Neuronal stem cell (in vitro differentiated cells): ENCODE measurements around the gene LTB. TPM values are rescaled to one million over a fixed set of nuclear protein-coding genes. Genes with fewer than 3 reads are reported as not detected.
A peak's percentile ranks its signal among the peaks of the same experiment; 100 is the strongest.

Experiments
- DNase-seq: peaks from one replicate; pipeline ENCODE4 v3.0.0-alpha.2; 2013; ENCODE audit warnings: low spot score
- H2AFZ ChIP-seq: one replicate; pipeline ENCODE4 v1.6.1; 2013; ENCODE audit warnings: mild to moderate bottlenecking, low read length, inconsistent platforms
- H2AK5ac ChIP-seq: 2 replicates; pipeline ENCODE4 v1.6.1; 2013; ENCODE audit warnings: low read depth, mild to moderate bottlenecking, inconsistent platforms, low read length, moderate library complexity, mixed read lengths
- H2BK120ac ChIP-seq: 2 replicates; pipeline ENCODE4 v1.6.1; 2013; ENCODE audit warnings: low read depth, mild to moderate bottlenecking, inconsistent platforms, low read length, moderate library complexity, mixed read lengths
- H2BK12ac ChIP-seq: one replicate; pipeline ENCODE4 v1.6.1; 2013; ENCODE audit warnings: low read length, inconsistent platforms
- H2BK15ac ChIP-seq: 2 replicates; pipeline ENCODE4 v1.6.1; 2013; ENCODE audit warnings: mild to moderate bottlenecking, low read length, inconsistent platforms, mixed read lengths
- H2BK5ac ChIP-seq: one replicate; pipeline ENCODE4 v1.6.1; 2013; ENCODE audit warnings: inconsistent platforms, mild to moderate bottlenecking, low read length, moderate library complexity
- H3K14ac ChIP-seq: one replicate; pipeline ENCODE4 v1.6.1; 2013; ENCODE audit warnings: low read length, inconsistent platforms
- H3K18ac ChIP-seq: 2 replicates; pipeline ENCODE4 v1.6.1; 2013; ENCODE audit warnings: low read length, inconsistent platforms
- H3K23ac ChIP-seq: 2 replicates; pipeline ENCODE4 v1.6.1; 2013; ENCODE audit warnings: low read depth, mild to moderate bottlenecking, mixed read lengths, low read length, inconsistent platforms; ENCODE audit not compliant: poor library complexity
- H3K27ac ChIP-seq: replicated peaks from 3 replicates; pipeline ENCODE4 v1.5.1; 2013; ENCODE audit warnings: low read length, inconsistent platforms
- H3K27me3 ChIP-seq, 3 experiments: 2 replicates each; pipeline ENCODE4 v1.6.1; 2013; ENCODE audit warnings: low read length in 3 of 3, mild to moderate bottlenecking in 2 of 3, inconsistent platforms in 1 of 3, low read depth in 1 of 3, mixed read lengths in 1 of 3, moderate library complexity in 1 of 3; ENCODE audit not compliant: control insufficient read depth in 3 of 3, insufficient read depth in 3 of 3
- H3K36me3 ChIP-seq, 2 donors: replicated peaks in 1 of 2; 2 replicates each; pipeline ENCODE4 v1.6.1; 2013; ENCODE audit warnings: low read length in 2 of 2; ENCODE audit not compliant: control insufficient read depth in 2 of 2, insufficient read depth in 2 of 2
- H3K4ac ChIP-seq: 2 replicates; pipeline ENCODE4 v1.6.1; 2013; ENCODE audit warnings: inconsistent platforms, mild to moderate bottlenecking, low read length, moderate library complexity
- H3K4me1 ChIP-seq, 2 donors: 1 replicate in 1 of 2; 2 replicates in 1 of 2; pipeline ENCODE4 v1.6.1; 2013; ENCODE audit warnings: low read length in 2 of 2, low read depth in 1 of 2; ENCODE audit not compliant: control insufficient read depth in 2 of 2, insufficient read depth in 1 of 2
- H3K4me2 ChIP-seq: one replicate; pipeline ENCODE4 v1.6.1; 2013; ENCODE audit warnings: mild to moderate bottlenecking, low read length, inconsistent platforms; ENCODE audit not compliant: insufficient read depth, poor library complexity, severe bottlenecking
- H3K4me3 ChIP-seq, 2 donors: 2 replicates each; pipeline ENCODE4 v1.5.1; 2013; ENCODE audit warnings: low read length in 2 of 2, mild to moderate bottlenecking in 2 of 2, inconsistent platforms in 1 of 2, moderate library complexity in 1 of 2
- H3K79me1 ChIP-seq: one replicate; pipeline ENCODE4 v1.6.1; 2013; ENCODE audit warnings: low read depth, mild to moderate bottlenecking, inconsistent platforms, low read length, moderate library complexity
- H3K9ac ChIP-seq: one replicate; pipeline ENCODE4 v1.6.1; 2013; ENCODE audit warnings: mild to moderate bottlenecking, low read depth, low read length, inconsistent platforms; ENCODE audit not compliant: poor library complexity
- H3K9me3 ChIP-seq, 2 donors: replicated peaks in 1 of 2; 2 replicates each; pipeline versions ENCODE3 to v1.6.1; 2013; ENCODE audit warnings: low read length in 2 of 2, mild to moderate bottlenecking in 2 of 2, inconsistent platforms in 1 of 2, low read depth in 1 of 2, mixed read lengths in 1 of 2, moderate library complexity in 1 of 2; ENCODE audit not compliant: control insufficient read depth in 2 of 2, insufficient read depth in 1 of 2
- H4K8ac ChIP-seq: one replicate; pipeline ENCODE4 v1.6.1; 2013; ENCODE audit warnings: low read depth, mild to moderate bottlenecking, inconsistent platforms, low read length, moderate library complexity
- H4K91ac ChIP-seq: one replicate; pipeline ENCODE4 v1.6.1; 2013; ENCODE audit warnings: low read length, low read depth, mild to moderate bottlenecking, inconsistent platforms; ENCODE audit not compliant: poor library complexity
- WGBS, 2 donors: extraction: QIAGEN DNeasy Blood & Tissue Kit; methylation state at CpG; one replicate each; pipeline ENCODE4 v1.1.7; 2013; ENCODE audit warnings: missing lambda C conversion rate in 2 of 2, mixed read lengths in 1 of 2; ENCODE audit not compliant: insufficient read length in 2 of 2, insufficient replicate concordance in 1 of 2; ENCODE audit errors: extremely low coverage in 2 of 2; 5-methylcytosine and 5-hydroxymethylcytosine counted together
- polyA plus RNA-seq, 2 experiments: library from polyadenylated mRNA; stranded (reverse); fragments of 200-250 nt; gene quantifications; one replicate each; pipeline ENCODE4 v1.2.3, GENCODE V29; 2013

Gene LTB
- 0.08 TPM for polyA plus RNA-seq (2013, experiment 1 of 2)
- 0.18 TPM for polyA plus RNA-seq (2013, experiment 2 of 2)

DNA sequence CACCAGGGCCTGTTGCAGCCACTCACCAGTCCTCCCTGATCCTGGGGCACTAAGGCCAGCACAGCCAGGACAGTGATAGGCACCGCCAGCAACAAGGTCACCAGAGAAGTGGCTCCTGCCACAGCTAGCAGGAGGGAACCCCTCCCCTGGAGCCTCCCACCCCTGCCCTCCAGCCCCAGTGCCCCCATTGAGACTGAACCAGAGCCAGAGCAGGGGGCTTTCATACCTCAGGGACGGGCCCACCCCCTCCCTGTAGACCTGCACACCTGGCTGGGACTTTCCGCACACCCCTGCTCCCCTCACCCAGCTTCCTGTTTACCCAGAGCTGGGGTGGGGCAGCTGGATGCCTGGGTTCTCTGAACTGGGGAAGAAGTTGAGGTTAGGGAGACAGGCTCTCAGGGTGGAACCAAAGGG, at the start of gene LTB:
LTB (minus strand) TSS at position 195 of the 414 bp plus-strand sequence; CDS start at position 188, 7 bp downstream.
- peak within 1 kb of the TSS; percentile 79 for H2BK15ac ChIP-seq
- no peaks in the 10 kb centered on the region for H3K36me3 ChIP-seq
- peak within 1 kb of the TSS; percentile 96 for H3K4me2 ChIP-seq
- peaks cover 2 to 9% of the 10 kb centered on the region in 2 donors for H3K4me1 ChIP-seq
- no peaks in the 10 kb centered on the region for H3K79me1 ChIP-seq
- H3K27me3 ChIP-seq: peaks cover 0 to 36% (median 12%) of the 10 kb centered on the region in 3 experiments
- H4K8ac ChIP-seq: no peak within 1 kb of the TSS
- H2BK120ac ChIP-seq: no peak within 1 kb of the TSS
- H2BK12ac ChIP-seq: no peak within 1 kb of the TSS
- peak within 1 kb of the TSS; percentile 75 for H3K14ac ChIP-seq
- no peak within 1 kb of the TSS for H4K91ac ChIP-seq
- H3K23ac ChIP-seq: peak within 1 kb of the TSS; percentile 97
- peak within 1 kb of the TSS; percentile 97 for H3K18ac ChIP-seq
- H2AK5ac ChIP-seq: peak within 1 kb of the TSS; percentile 95
- no peak within 1 kb of the TSS for H3K27ac ChIP-seq
- H2AFZ ChIP-seq: peak within 1 kb of the TSS; percentile 100
- H3K9me3 ChIP-seq: no peaks in the 10 kb centered on the region
- peak within 1 kb of the TSS; percentile 39 for H3K9ac ChIP-seq
- H3K4ac ChIP-seq: peak within 1 kb of the TSS; percentile 17
- no peak within 1 kb of the TSS for H2BK5ac ChIP-seq
- WGBS, 2 donors: no CpG with 5 or more reads among the region's 3 CpGs
- DNase-seq: no peak
- peak within 1 kb of the TSS; percentile 63 to 96 for H3K4me3 ChIP-seq

GRCh38 chr6:31631681-31632278, 49.6 kb upstream of the LTB start:
- peaks cover 79 to 100% of the 10 kb centered on the region in 2 donors for H3K36me3 ChIP-seq
- no peak overlapping the region for H3K27ac ChIP-seq

DNA sequence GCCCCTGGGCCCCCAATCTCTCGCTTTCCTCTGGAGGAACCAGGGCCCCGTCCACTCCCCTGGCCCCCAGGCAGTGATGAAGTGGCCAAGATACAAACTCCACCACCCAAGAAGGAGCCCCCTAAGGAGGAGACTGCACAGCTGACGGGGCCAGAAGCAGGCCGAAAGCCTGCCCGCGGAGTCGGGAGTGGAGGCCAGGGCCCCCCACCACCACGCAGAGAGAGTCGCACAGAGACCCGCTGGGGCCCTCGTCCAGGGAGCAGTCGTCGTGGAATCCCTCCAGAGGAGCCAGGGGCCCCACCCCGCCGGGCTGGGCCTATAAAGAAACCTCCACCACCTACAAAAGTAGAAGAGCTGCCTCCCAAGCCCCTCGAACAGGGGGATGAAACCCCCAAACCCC, 49.0 kb upstream of the LTB start:
- Histone ChIP-seq H3K14ac (no peak overlapping the region), H3K4me2 (no peak overlapping the region), H2BK120ac (no peak overlapping the region), H2BK5ac (no peak overlapping the region), H3K27me3 (no peaks in the 10 kb centered on the region), H2BK12ac (no peak overlapping the region), H4K8ac (no peak overlapping the region), H3K36me3 (peaks cover 80 to 100% of the 10 kb centered on the region in 2 donors), H3K23ac (no peak overlapping the region), H3K79me1 (peaks cover 10% of the 10 kb centered on the region), H2AK5ac (no peak overlapping the region), H3K27ac (no peak overlapping the region), H3K4me3 (no peak overlapping the region), H3K9me3 (no peaks in the 10 kb centered on the region), H3K9ac (no peak overlapping the region), H3K4me1 (no peaks in the 10 kb centered on the region), H2BK15ac (no peak overlapping the region), H3K4ac (no peak overlapping the region), H4K91ac (no peak overlapping the region), H3K18ac (no peak overlapping the region), H2AFZ (no peak overlapping the region)
- DNase-seq: no peak
- no CpG with 5 or more reads among the region's 16 CpGs for WGBS, 2 donors

More at GRCh38 chr6:31631681-31632278, 49.6 kb upstream of the LTB start:
- Histone ChIP-seq H3K9me3 (no peaks in the 10 kb centered on the region), H3K14ac (no peak overlapping the region), H2BK5ac (no peak overlapping the region), H2BK15ac (no peak overlapping the region), H2AFZ (no peak overlapping the region), H3K18ac (no peak overlapping the region), H3K79me1 (peaks cover 10% of the 10 kb centered on the region), H3K4ac (no peak overlapping the region), H4K91ac (no peak overlapping the region), H4K8ac (no peak overlapping the region), H3K27me3 (no peaks in the 10 kb centered on the region), H3K4me2 (no peak overlapping the region), H3K23ac (peak overlapping the region; percentile 52), H3K4me1 (no peaks in the 10 kb centered on the region), H3K4me3 (no peak overlapping the region), H2BK12ac (no peak overlapping the region), H2AK5ac (no peak overlapping the region), H2BK120ac (no peak overlapping the region), H3K9ac (peak overlapping the region; percentile 9)
- DNase-seq: no peak
- WGBS, 2 donors: no CpG with 5 or more reads among the region's 32 CpGs

DNA sequence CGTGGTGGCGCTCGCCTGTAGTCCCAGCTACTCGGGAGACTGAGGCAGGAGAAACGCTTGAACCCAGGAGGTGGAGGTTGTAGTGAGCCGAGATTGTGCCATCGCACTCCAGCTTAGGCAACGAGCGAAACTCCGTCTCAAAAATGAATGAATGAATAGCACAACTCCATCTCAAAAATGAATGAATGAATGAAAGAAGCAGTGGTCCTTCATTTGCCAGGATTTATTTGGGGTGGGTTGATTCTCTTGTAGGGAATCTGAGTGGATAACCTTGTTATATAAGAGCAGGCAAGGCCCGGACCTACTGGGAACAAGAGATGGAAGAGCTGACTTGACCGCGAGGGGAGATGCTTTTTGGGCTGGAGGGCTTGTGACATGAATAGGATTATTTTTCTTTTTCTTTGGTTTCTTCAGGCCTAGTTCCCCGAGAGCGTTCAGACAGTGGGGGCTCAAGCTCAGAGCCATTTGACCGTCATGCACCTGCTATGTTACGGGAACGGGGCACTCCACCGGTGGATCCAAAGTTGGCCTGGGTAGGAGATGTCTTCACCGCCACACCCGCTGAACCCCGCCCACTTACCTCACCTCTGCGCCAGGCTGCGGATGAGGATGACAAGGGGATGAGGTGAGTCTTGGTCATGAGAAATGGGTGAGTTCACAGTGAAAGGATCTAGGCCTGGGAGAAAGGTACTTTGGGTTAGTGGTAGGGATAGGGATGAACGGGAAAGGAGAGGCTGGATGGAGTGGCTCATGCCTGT, 48.1 kb upstream of the LTB start:
- Histone ChIP-seq H3K79me1 (peaks cover 10% of the 10 kb centered on the region), H3K14ac (no peak overlapping the region), H3K4me2 (no peak overlapping the region), H3K18ac (no peak overlapping the region), H2BK5ac (no peak overlapping the region), H3K27me3 (no peaks in the 10 kb centered on the region), H2BK120ac (no peak overlapping the region), H3K9ac (peak overlapping the region; percentile 1), H3K36me3 (peaks cover 81 to 100% of the 10 kb centered on the region in 2 donors), H4K91ac (no peak overlapping the region), H3K23ac (no peak overlapping the region), H2BK12ac (no peak overlapping the region), H4K8ac (no peak overlapping the region), H3K4me1 (no peaks in the 10 kb centered on the region), H2AFZ (no peak overlapping the region), H3K9me3 (no peaks in the 10 kb centered on the region), H3K4me3 (no peak overlapping the region), H3K27ac (no peak overlapping the region), H2AK5ac (no peak overlapping the region), H3K4ac (no peak overlapping the region), H2BK15ac (no peak overlapping the region)
- WGBS, 2 donors: no CpG with 5 or more reads among the region's 25 CpGs
- no peak for DNase-seq
